Left ventricle myocardium inferior (tissue), 1 donor: ENCODE measurements around the gene SCYGR4. TPM values are rescaled to one million over a fixed set of nuclear protein-coding genes. Genes with fewer than 3 reads are reported as not detected.

Experiments
- DNase-seq: peaks from one replicate; pipeline ENCODE4 v3.0.0-alpha.2; 2020
- H3K27ac ChIP-seq: fragments of 200-600 bp; replicated peaks from 2 replicates; pipeline ENCODE4 v1.8.0; 2021
- H3K27me3 ChIP-seq: fragments of 200-600 bp; 2 replicates; pipeline ENCODE4 v1.8.0; 2021; ENCODE audit warnings: low read depth
- H3K36me3 ChIP-seq: fragments of 200-600 bp; 2 replicates; pipeline ENCODE4 v1.8.0; 2021
- H3K4me1 ChIP-seq: fragments of 200-600 bp; 2 replicates; pipeline ENCODE4 v1.8.0; 2021
- H3K4me3 ChIP-seq: fragments of 200-600 bp; 2 replicates; pipeline ENCODE4 v1.8.0; 2021; ENCODE audit warnings: mild to moderate bottlenecking, moderate library complexity
- H3K9me3 ChIP-seq: fragments of 200-600 bp; replicated peaks from 2 replicates; pipeline ENCODE4 v1.8.0; 2021
- intact Hi-C: fragments of 100-400 bp; cut with micrococcal nuclease; formaldehyde crosslinking; loops from one replicate; pipeline ENCODE4 v1.11.0; 2022
- long read RNA-seq: library from polyadenylated mRNA; unstranded; transcript quantifications from one replicate; pipeline ENCODE4 v2.0.0, GENCODE V29; 2021
- total RNA-seq: library from RNA; stranded (reverse); fragmentation: NEBNext Ultra II Directional; extraction: Animal tissue kit (Norgen Biotek cat#: 25700); gene quantifications from one replicate; pipeline ENCODE4 v1.2.1, GENCODE V29; 2021
- TF ChIP-seq, protein P1 (sequence below): fragments of 200-600 bp; IDR thresholded peaks from 2 replicates; pipeline ENCODE4 v1.8.0; 2021; ENCODE audit warnings: antibody characterized with exemption, mild to moderate bottlenecking, borderline replicate concordance
- donor health status: DM: no; HTN: yes; CAD: no; lungs with severe emphysema.

SCYGR4 gene, protein sequence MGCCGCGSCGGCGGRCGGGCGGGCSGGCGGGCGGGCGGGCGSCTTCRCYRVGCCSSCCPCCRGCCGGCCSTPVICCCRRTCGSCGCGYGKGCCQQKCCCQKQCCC
- not detected for total RNA-seq
- long read RNA-seq: 0 reads

DNA sequence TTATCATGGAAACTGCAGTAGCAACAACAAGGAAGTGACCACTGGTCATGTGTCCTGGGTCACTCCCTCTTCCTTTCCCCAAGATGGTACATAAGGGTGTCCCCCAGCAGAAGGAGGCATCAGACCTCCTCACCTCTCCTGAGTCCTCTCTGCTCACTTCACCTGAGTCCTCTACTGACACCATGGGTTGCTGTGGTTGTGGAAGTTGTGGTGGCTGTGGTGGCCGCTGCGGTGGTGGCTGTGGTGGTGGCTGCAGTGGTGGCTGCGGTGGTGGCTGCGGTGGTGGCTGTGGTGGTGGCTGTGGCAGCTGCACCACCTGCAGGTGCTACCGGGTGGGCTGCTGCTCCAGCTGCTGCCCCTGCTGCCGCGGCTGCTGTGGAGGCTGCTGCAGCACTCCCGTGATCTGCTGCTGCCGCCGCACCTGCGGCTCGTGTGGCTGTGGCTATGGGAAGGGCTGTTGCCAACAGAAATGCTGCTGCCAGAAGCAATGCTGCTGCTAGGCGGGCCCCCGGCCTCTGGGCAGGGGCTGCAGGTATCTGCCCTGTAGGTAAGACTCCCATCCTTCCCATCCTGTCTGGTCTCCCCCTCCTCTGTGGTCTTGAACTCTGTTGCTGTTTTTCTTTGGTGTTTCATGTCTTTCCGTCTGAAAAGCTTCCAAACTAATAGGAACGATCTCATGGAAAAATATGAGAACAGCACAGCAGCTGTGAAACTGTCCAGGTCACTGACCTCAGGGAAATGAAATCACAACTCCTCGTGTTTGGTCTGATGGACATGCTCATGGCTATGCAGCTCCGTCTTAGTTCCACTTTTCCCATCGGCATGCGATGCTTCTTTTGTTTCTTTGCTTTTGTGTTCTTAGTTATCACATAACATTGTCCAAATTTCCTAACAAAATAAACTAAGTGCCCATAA, at the start of gene SCYGR4:
TSS of gene SCYGR4 (plus strand) at position 183 of the 915 bp plus-strand sequence. CDS start at position 183, 0 bp downstream.
- peaks cover 29% of the 10 kb centered on the region for H3K27me3 ChIP-seq
- H3K27ac ChIP-seq: peak within 1 kb of the TSS; percentile 16
- H3K4me1 ChIP-seq: no peaks in the 10 kb centered on the region
- no peak within 1 kb of the TSS for H3K4me3 ChIP-seq
- H3K9me3 ChIP-seq: peaks cover 5% of the 10 kb centered on the region
- no peak for DNase-seq
- TF ChIP-seq, protein P1, sequence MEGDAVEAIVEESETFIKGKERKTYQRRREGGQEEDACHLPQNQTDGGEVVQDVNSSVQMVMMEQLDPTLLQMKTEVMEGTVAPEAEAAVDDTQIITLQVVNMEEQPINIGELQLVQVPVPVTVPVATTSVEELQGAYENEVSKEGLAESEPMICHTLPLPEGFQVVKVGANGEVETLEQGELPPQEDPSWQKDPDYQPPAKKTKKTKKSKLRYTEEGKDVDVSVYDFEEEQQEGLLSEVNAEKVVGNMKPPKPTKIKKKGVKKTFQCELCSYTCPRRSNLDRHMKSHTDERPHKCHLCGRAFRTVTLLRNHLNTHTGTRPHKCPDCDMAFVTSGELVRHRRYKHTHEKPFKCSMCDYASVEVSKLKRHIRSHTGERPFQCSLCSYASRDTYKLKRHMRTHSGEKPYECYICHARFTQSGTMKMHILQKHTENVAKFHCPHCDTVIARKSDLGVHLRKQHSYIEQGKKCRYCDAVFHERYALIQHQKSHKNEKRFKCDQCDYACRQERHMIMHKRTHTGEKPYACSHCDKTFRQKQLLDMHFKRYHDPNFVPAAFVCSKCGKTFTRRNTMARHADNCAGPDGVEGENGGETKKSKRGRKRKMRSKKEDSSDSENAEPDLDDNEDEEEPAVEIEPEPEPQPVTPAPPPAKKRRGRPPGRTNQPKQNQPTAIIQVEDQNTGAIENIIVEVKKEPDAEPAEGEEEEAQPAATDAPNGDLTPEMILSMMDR: no peak
- intact Hi-C loops: no loop called here
- H3K36me3 ChIP-seq: no peaks in the 10 kb centered on the region

DNA sequence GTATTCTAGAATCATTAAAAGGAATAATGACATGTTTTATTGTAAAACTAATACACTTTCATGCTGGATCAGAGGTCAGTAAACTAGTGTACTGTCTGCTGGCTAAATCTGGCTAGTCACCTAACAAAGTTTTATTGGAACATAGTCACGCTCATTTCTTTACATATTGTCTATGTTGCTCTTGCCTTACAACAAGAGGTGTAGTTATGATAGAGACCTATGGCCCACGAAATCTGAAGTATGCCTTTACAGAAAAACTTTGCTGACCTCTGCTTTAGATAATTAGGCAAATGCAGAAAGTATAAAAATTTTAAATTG, 48.5 kb upstream of the SCYGR4 start:
- Histone ChIP-seq H3K27me3 (no peaks in the 10 kb centered on the region), H3K9me3 (no peaks in the 10 kb centered on the region), H3K4me1 (no peaks in the 10 kb centered on the region), H3K27ac (no peak overlapping the region), H3K36me3 (no peaks in the 10 kb centered on the region), H3K4me3 (no peak overlapping the region)
- intact Hi-C loops: no loop called here
- TF ChIP-seq, protein P1: no peak
- no peak for DNase-seq

DNA sequence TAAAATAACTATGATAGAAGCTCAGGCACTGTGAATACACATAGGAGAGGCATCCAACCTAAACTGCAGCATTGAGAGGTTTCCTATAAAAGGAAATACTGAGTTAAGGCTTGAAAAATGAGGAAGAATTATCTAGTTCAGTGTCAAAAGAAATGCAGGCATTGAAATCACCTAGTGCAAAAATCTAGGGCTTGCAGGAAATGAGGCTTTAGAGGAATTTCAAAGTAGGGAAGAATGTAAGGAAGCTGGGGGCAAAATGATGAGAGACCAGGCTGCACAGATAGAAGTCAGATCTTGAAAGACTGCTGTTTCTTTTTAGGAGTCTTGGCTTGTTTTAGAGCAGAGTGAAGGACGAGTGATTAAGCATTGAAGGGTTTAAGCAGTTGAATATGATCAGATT, 46.7 kb upstream of the SCYGR4 start:
- DNase-seq: no peak
- Histone ChIP-seq H3K27ac (no peak overlapping the region), H3K36me3 (no peaks in the 10 kb centered on the region), H3K27me3 (no peaks in the 10 kb centered on the region), H3K4me3 (no peak overlapping the region), H3K4me1 (no peaks in the 10 kb centered on the region), H3K9me3 (no peaks in the 10 kb centered on the region)
- TF ChIP-seq, protein P1: no peak
- intact Hi-C loops: no loop called here

DNA sequence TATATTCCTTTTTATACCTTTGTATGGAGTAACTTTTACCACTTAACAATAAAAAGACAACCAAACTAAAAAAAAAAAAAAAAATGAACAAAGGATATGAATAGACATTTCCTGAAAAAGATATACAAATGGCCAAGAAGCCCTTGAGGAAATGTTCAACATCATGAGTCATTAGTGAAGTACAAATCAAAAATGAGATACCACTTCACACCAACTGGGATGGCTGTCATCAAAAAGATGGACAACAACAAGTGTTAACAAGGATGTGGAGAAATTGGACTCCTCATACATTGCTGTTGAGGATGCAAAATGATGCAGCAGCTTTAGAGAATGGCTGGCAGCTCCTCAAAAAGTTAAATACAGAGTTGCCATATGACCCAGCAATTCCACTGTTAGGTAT, 41.2 kb upstream of the SCYGR4 start:
- Histone ChIP-seq H3K9me3 (no peaks in the 10 kb centered on the region), H3K36me3 (no peaks in the 10 kb centered on the region), H3K4me3 (no peak overlapping the region), H3K27me3 (peaks cover 11% of the 10 kb centered on the region), H3K27ac (no peak overlapping the region), H3K4me1 (no peaks in the 10 kb centered on the region)
- intact Hi-C loops: no loop called here
- DNase-seq: no peak
- TF ChIP-seq, protein P1: no peak

DNA sequence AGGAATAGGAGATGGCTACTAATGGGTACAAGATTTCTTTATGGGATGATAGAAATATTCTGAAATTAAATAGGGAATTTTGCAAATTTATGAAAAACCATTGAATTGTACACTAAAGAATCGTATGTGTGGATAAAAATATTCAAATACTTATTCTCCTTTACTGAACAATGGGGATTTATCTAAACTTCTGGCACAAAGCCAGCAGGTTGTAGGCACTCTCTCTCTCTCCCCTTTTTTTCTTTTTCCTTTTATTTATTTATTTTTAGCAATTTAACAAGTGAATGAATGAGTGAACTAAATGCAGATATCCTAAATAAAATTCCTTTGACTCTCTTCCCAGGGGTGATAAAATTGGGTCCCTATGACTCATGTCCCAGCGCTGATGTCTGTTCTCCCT, 40.5 kb upstream of the SCYGR4 start:
- H3K9me3 ChIP-seq: no peaks in the 10 kb centered on the region
- H3K4me1 ChIP-seq: no peaks in the 10 kb centered on the region
- no peak overlapping the region for H3K27ac ChIP-seq
- peaks cover 11% of the 10 kb centered on the region for H3K27me3 ChIP-seq
- no peaks in the 10 kb centered on the region for H3K36me3 ChIP-seq
- TF ChIP-seq, protein P1: no peak
- intact Hi-C loops: no loop called here
- H3K4me3 ChIP-seq: no peak overlapping the region
- DNase-seq: no peak
